Stimulated activated CD4-positive, alpha-beta T cell treated with anti-CD3 and anti-CD28 coated beads, Interleukin-1b, Interleukin-23, amount 100 ng/mL, for 4 hours (primary cell): Measurements from ENCODE around the gene PRSS57.

Experiments used
- DNase-seq, 2 donors: peaks; one replicate each; pipeline ENCODE4 v3.0.0-alpha.2; 2020; ENCODE audit warnings: low read depth in 2 of 2

Gene PRSS57

GRCh38 chr19:694481-695351 lies 536 bp downstream of the PRSS57 start:
- DNase-seq, result no peak

GRCh38 chr19:690203-690602 lies 5.0 kb downstream of the PRSS57 start:
- no peak for DNase-seq

- no peak for DNase-seq
Observed at GRCh38 chr19:688992-689391, 6.3 kb downstream of the PRSS57 start.

- DNase-seq, result no peak
Observed at GRCh38 chr19:688214-688613, 7.0 kb downstream of the PRSS57 start.

GRCh38 chr19:687569-688166 lies 7.6 kb downstream of the PRSS57 start:
- DNase-seq, result no peak

GRCh38 chr19:686589-687297 lies 8.5 kb downstream of the PRSS57 start:
- no peak for DNase-seq

- DNase-seq, result no peak
Observed at GRCh38 chr19:685454-685931, 9.8 kb downstream of the PRSS57 start.

GRCh38 chr19:682678-683320 lies 12.5 kb downstream of the PRSS57 start:
- no peak for DNase-seq

- peak in 1 of 2 donors; percentile 92 for DNase-seq
Observed at GRCh38 chr19:681029-682019, 13.9 kb downstream of the PRSS57 start.

- peak; percentile 100 for DNase-seq
Observed at GRCh38 chr19:680287-681028, 14.8 kb downstream of the PRSS57 start.

GRCh38 chr19:679418-680286 lies 15.6 kb downstream of the PRSS57 start:
- no peak for DNase-seq

GRCh38 chr19:678791-679388 lies 16.4 kb downstream of the PRSS57 start:
- DNase-seq, result no peak

GRCh38 chr19:677601-678436 lies 17.4 kb downstream of the PRSS57 start:
- DNase-seq, result no peak

- DNase-seq, result no peak
Observed at GRCh38 chr19:677201-677600, 18.1 kb downstream of the PRSS57 start.

- DNase-seq, result no peak
Observed at GRCh38 chr19:676339-677105, 18.7 kb downstream of the PRSS57 start, which contains the start of gene FSTL3. Gene FSTL3 (plus strand): TSS chr19:676392. CDS start chr19:676424, 32 bp downstream.

GRCh38 chr19:676007-676338 lies 19.3 kb downstream of the PRSS57 start:
- DNase-seq, result no peak
